Measurements from ENCODE around the gene P2RX1. TPM values are rescaled to one million over a fixed set of nuclear protein-coding genes. Genes with fewer than 3 reads are reported as not detected.

Gene P2RX1
- polyA plus RNA-seq, 3 donors = 22.9 to 117 (median 33.8) TPM

GRCh38 chr17:3922765-3923164 is 6.5 kb upstream of the P2RX1 start:
- DNase-seq = no peak
- Histone ChIP-seq H3K79me2 (ENCODE audit: insufficient read depth, low read length) (no peaks in the 10 kb centered on the region), H4K20me1 (ENCODE audit: insufficient read depth, low read length) (no peaks in the 10 kb centered on the region), H3K4me3 (replicated peaks in 1 of 3; ENCODE audit: low read depth in 2 of 3, low read length in 3 of 3) (no peak overlapping the region), H3K9me3 (replicated peaks in 1 of 2; ENCODE audit: control insufficient read depth in 1 of 2, insufficient read depth in 1 of 2, low read length in 2 of 2) (no peaks in the 10 kb centered on the region), H3K27ac (ENCODE audit: low read depth in 1 of 2, low read length in 2 of 2) (no peak overlapping the region), H2AFZ (ENCODE audit: insufficient read depth, low read depth, low read length, poor library complexity, severe bottlenecking) (no peak overlapping the region), H3K36me3 (replicated peaks in 1 of 2; ENCODE audit: control insufficient read depth in 1 of 2, insufficient read depth in 2 of 2, low read length in 2 of 2) (peaks cover 19 to 31% of the 10 kb centered on the region in 2 donors), H3K9ac (ENCODE audit: insufficient read depth, low read length, poor library complexity, severe bottlenecking) (no peak overlapping the region), H3K27me3 (ENCODE audit: control insufficient read depth in 2 of 2, insufficient read depth in 2 of 2, low read length in 2 of 2) (no peaks in the 10 kb centered on the region), H3K4me2 (replicated peaks; ENCODE audit: extremely low read depth, low read length, poor library complexity, severe bottlenecking) (no peak overlapping the region), H3K4me1 (ENCODE audit: control insufficient read depth in 1 of 2, insufficient read depth in 2 of 2, low read length in 2 of 2) (peaks cover 7 to 9% of the 10 kb centered on the region in 2 donors)
- TF ChIP-seq CTCF (IDR thresholded peaks at IDR 0.05) = no peak
- Mint-ChIP-seq H3K36me3 (peaks cover 29 to 36% of the 10 kb centered on the region in 2 donors), H3K9me3 (peaks cover 0 to 2% (median 0%) of the 10 kb centered on the region in 7 donors), H3K27ac (peak overlapping the region in 1 of 7 donors; percentile 26), H3K4me3 (no peak overlapping the region), H3K4me1 (peaks cover 4% of the 10 kb centered on the region), H3K27me3 (ENCODE audit: low read depth in 3 of 3) (peaks cover 0 to 7% (median 3%) of the 10 kb centered on the region in 3 donors)
- intact Hi-C loops (cut with micrococcal nuclease) = no loop called here
- 97% methylated on average over 5 of the region's 7 CpGs for WGBS (ENCODE audit: insufficient coverage)

- WGBS (ENCODE audit: insufficient coverage) = 97% methylated on average over 23 of the region's 27 CpGs
- Histone ChIP-seq H3K9me3 (replicated peaks in 1 of 2; ENCODE audit: control insufficient read depth in 1 of 2, insufficient read depth in 1 of 2, low read length in 2 of 2) (no peaks in the 10 kb centered on the region), H3K27me3 (ENCODE audit: control insufficient read depth in 2 of 2, insufficient read depth in 2 of 2, low read length in 2 of 2) (no peaks in the 10 kb centered on the region), H3K27ac (ENCODE audit: low read depth in 1 of 2, low read length in 2 of 2) (no peak overlapping the region), H3K4me3 (replicated peaks in 1 of 3; ENCODE audit: low read depth in 2 of 3, low read length in 3 of 3) (no peak overlapping the region), H3K79me2 (ENCODE audit: insufficient read depth, low read length) (peaks cover 4% of the 10 kb centered on the region), H3K9ac (ENCODE audit: insufficient read depth, low read length, poor library complexity, severe bottlenecking) (no peak overlapping the region), H3K4me1 (ENCODE audit: control insufficient read depth in 1 of 2, insufficient read depth in 2 of 2, low read length in 2 of 2) (peaks cover 18 to 19% of the 10 kb centered on the region in 2 donors), H2AFZ (ENCODE audit: insufficient read depth, low read depth, low read length, poor library complexity, severe bottlenecking) (no peak overlapping the region), H4K20me1 (ENCODE audit: insufficient read depth, low read length) (no peaks in the 10 kb centered on the region), H3K36me3 (replicated peaks in 1 of 2; ENCODE audit: control insufficient read depth in 1 of 2, insufficient read depth in 2 of 2, low read length in 2 of 2) (peaks cover 12 to 22% of the 10 kb centered on the region in 2 donors), H3K4me2 (replicated peaks; ENCODE audit: extremely low read depth, low read length, poor library complexity, severe bottlenecking) (no peak overlapping the region)
- Mint-ChIP-seq H3K4me3 (no peak overlapping the region), H3K4me1 (peaks cover 14% of the 10 kb centered on the region), H3K27ac (peak overlapping the region in 2 of 7 donors; percentile 16 to 46), H3K27me3 (ENCODE audit: low read depth in 3 of 3) (peaks cover 0 to 5% (median 3%) of the 10 kb centered on the region in 3 donors), H3K9me3 (peaks cover 0 to 2% (median 0%) of the 10 kb centered on the region in 7 donors), H3K36me3 (peaks cover 22 to 27% of the 10 kb centered on the region in 2 donors)
- DNase-seq = no peak
- intact Hi-C loops (cut with micrococcal nuclease) = no loop called here
- no peak for TF ChIP-seq CTCF (IDR thresholded peaks at IDR 0.05)
Observed at GRCh38 chr17:3921502-3922319, 5.4 kb upstream of the P2RX1 start.

Measured in CD14-positive monocyte (primary cell).